ENCODE results near the gene SNAI1. TPM values are rescaled to one million over a fixed set of nuclear protein-coding genes. Genes with fewer than 3 reads are reported as not detected.
A peak's percentile ranks its signal among the peaks of the same experiment; 100 is the strongest.
"Not testable (repeated sequence)": the region's sequence is repeated elsewhere in the genome, so short reads cannot be mapped to it uniquely, and the experiment has no call there.

The SNAI1 gene
- total and polyA plus RNA-seq, 5 donors from 2014 or later, result 0.34 to 1.4 TPM; not detected in 3

GRCh38 chr20:50003253-50003656, 20.5 kb downstream of the SNAI1 start:
- no peak overlapping the region for H3K4me3 Mint-ChIP-seq
- Histone ChIP-seq H3K4me3 (ENCODE audit: low read depth, low read length) (no peak overlapping the region), H3K9me3 (ENCODE audit: control insufficient read depth in 2 of 2, low read length in 2 of 2) (no peaks in the 10 kb centered on the region), H3K27ac (ENCODE audit: insufficient read depth, low read length, poor library complexity, severe bottlenecking) (no peak overlapping the region), H3K36me3 (ENCODE audit: control insufficient read depth, insufficient read depth, low read length) (no peaks in the 10 kb centered on the region), H3K27me3 (ENCODE audit: control insufficient read depth, insufficient read depth, low read length) (peaks cover 2% of the 10 kb centered on the region), H3K4me1 (ENCODE audit: control insufficient read depth, insufficient read depth, low read length, poor library complexity, severe bottlenecking) (no peaks in the 10 kb centered on the region)
- H3K27me3 Mint-ChIP-seq, result peaks cover 24% of the 10 kb centered on the region
- no peaks in the 10 kb centered on the region for H3K4me1 Mint-ChIP-seq
- no peaks in the 10 kb centered on the region for H3K9me3 Mint-ChIP-seq
- DNase-seq (no peak), ATAC-seq (ENCODE audit: low read depth in 2 of 2) (peak in 1 of 2 donors; percentile 39)
- H3K36me3 Mint-ChIP-seq, result no peaks in the 10 kb centered on the region
- H3K27ac Mint-ChIP-seq, result no peak overlapping the region

- Mint-ChIP-seq H3K27me3 (peaks cover 24% of the 10 kb centered on the region), H3K36me3 (no peaks in the 10 kb centered on the region), H3K4me3 (no peak overlapping the region), H3K27ac (no peak overlapping the region), H3K9me3 (no peaks in the 10 kb centered on the region), H3K4me1 (no peaks in the 10 kb centered on the region)
- DNase-seq, result no peak
- Histone ChIP-seq H3K27me3 (ENCODE audit: control insufficient read depth, insufficient read depth, low read length) (peaks cover 2% of the 10 kb centered on the region), H3K36me3 (ENCODE audit: control insufficient read depth, insufficient read depth, low read length) (no peaks in the 10 kb centered on the region), H3K27ac (ENCODE audit: insufficient read depth, low read length, poor library complexity, severe bottlenecking) (no peak overlapping the region), H3K4me3 (ENCODE audit: low read depth, low read length) (no peak overlapping the region), H3K4me1 (ENCODE audit: control insufficient read depth, insufficient read depth, low read length, poor library complexity, severe bottlenecking) (no peaks in the 10 kb centered on the region), H3K9me3 (ENCODE audit: control insufficient read depth in 2 of 2, low read length in 2 of 2) (no peaks in the 10 kb centered on the region)
- ATAC-seq (ENCODE audit: low read depth in 2 of 2), result no peak
Observed at GRCh38 chr20:50004229-50004628, 21.4 kb downstream of the SNAI1 start.

GRCh38 chr20:50005471-50005981, 22.7 kb downstream of the SNAI1 start:
- Histone ChIP-seq H3K27me3 (ENCODE audit: control insufficient read depth, insufficient read depth, low read length) (peaks cover 2% of the 10 kb centered on the region), H3K4me1 (ENCODE audit: control insufficient read depth, insufficient read depth, low read length, poor library complexity, severe bottlenecking) (no peaks in the 10 kb centered on the region), H3K4me3 (ENCODE audit: low read depth, low read length) (no peak overlapping the region), H3K9me3 (ENCODE audit: control insufficient read depth in 2 of 2, low read length in 2 of 2) (no peaks in the 10 kb centered on the region), H3K36me3 (ENCODE audit: control insufficient read depth, insufficient read depth, low read length) (no peaks in the 10 kb centered on the region), H3K27ac (ENCODE audit: insufficient read depth, low read length, poor library complexity, severe bottlenecking) (no peak overlapping the region)
- no peaks in the 10 kb centered on the region for H3K4me1 Mint-ChIP-seq
- peaks cover 19% of the 10 kb centered on the region for H3K27me3 Mint-ChIP-seq
- no peak overlapping the region for H3K4me3 Mint-ChIP-seq
- DNase-seq (no peak), ATAC-seq (ENCODE audit: low read depth in 2 of 2) (no peak)
- H3K9me3 Mint-ChIP-seq, result no peaks in the 10 kb centered on the region
- peak overlapping the region in 1 of 3 donors; percentile 62 for H3K27ac Mint-ChIP-seq
- H3K36me3 Mint-ChIP-seq, result no peaks in the 10 kb centered on the region

GRCh38 chr20:50007369-50007768, 24.6 kb downstream of the SNAI1 start:
- no peaks in the 10 kb centered on the region for H3K36me3 Mint-ChIP-seq
- H3K27ac ChIP-seq (ENCODE audit: insufficient read depth, low read length, poor library complexity, severe bottlenecking), result no peak overlapping the region
- no peaks in the 10 kb centered on the region for H3K9me3 Mint-ChIP-seq
- H3K36me3 ChIP-seq (ENCODE audit: control insufficient read depth, insufficient read depth, low read length), result no peaks in the 10 kb centered on the region
- H3K27ac Mint-ChIP-seq, result no peak overlapping the region
- peaks cover 18% of the 10 kb centered on the region for H3K27me3 Mint-ChIP-seq
- no peak for DNase-seq
- peaks cover 0 to 1% (median 0%) of the 10 kb centered on the region in 4 donors for H3K4me1 Mint-ChIP-seq
- H3K4me1 ChIP-seq (ENCODE audit: control insufficient read depth, insufficient read depth, low read length, poor library complexity, severe bottlenecking), result no peaks in the 10 kb centered on the region
- H3K4me3 Mint-ChIP-seq, result no peak overlapping the region
- no peaks in the 10 kb centered on the region for H3K9me3 ChIP-seq (ENCODE audit: control insufficient read depth in 2 of 2, low read length in 2 of 2)
- ATAC-seq (ENCODE audit: low read depth in 2 of 2), result no peak
- peaks cover 2% of the 10 kb centered on the region for H3K27me3 ChIP-seq (ENCODE audit: control insufficient read depth, insufficient read depth, low read length)
- H3K4me3 ChIP-seq (ENCODE audit: low read depth, low read length), result no peak overlapping the region

GRCh38 chr20:50008007-50008406, 25.2 kb downstream of the SNAI1 start:
- Mint-ChIP-seq H3K36me3 (no peaks in the 10 kb centered on the region), H3K27ac (no peak overlapping the region), H3K27me3 (peaks cover 18% of the 10 kb centered on the region), H3K4me3 (no peak overlapping the region), H3K9me3 (no peaks in the 10 kb centered on the region), H3K4me1 (peaks cover 0 to 5% (median 0%) of the 10 kb centered on the region in 4 donors)
- Histone ChIP-seq H3K27me3 (ENCODE audit: control insufficient read depth, insufficient read depth, low read length) (peaks cover 2% of the 10 kb centered on the region), H3K4me1 (ENCODE audit: control insufficient read depth, insufficient read depth, low read length, poor library complexity, severe bottlenecking) (no peaks in the 10 kb centered on the region), H3K27ac (ENCODE audit: insufficient read depth, low read length, poor library complexity, severe bottlenecking) (no peak overlapping the region), H3K9me3 (ENCODE audit: control insufficient read depth in 2 of 2, low read length in 2 of 2) (no peaks in the 10 kb centered on the region), H3K4me3 (ENCODE audit: low read depth, low read length) (no peak overlapping the region), H3K36me3 (ENCODE audit: control insufficient read depth, insufficient read depth, low read length) (no peaks in the 10 kb centered on the region)
- no peak for DNase-seq
- ATAC-seq (ENCODE audit: low read depth in 2 of 2), result no peak

- peaks cover 2% of the 10 kb centered on the region for H3K27me3 ChIP-seq (ENCODE audit: control insufficient read depth, insufficient read depth, low read length)
- no peak for DNase-seq
- no peak overlapping the region for H3K27ac Mint-ChIP-seq
- no peak overlapping the region for H3K4me3 Mint-ChIP-seq
- no peaks in the 10 kb centered on the region for H3K36me3 Mint-ChIP-seq
- H3K9me3 ChIP-seq (ENCODE audit: control insufficient read depth in 2 of 2, low read length in 2 of 2), result no peaks in the 10 kb centered on the region
- no peak for ATAC-seq (ENCODE audit: low read depth in 2 of 2)
- H3K9me3 Mint-ChIP-seq, result no peaks in the 10 kb centered on the region
- H3K4me3 ChIP-seq (ENCODE audit: low read depth, low read length), result no peak overlapping the region
- no peak overlapping the region for H3K27ac ChIP-seq (ENCODE audit: insufficient read depth, low read length, poor library complexity, severe bottlenecking)
- H3K27me3 Mint-ChIP-seq, result peaks cover 15% of the 10 kb centered on the region
- H3K4me1 ChIP-seq (ENCODE audit: control insufficient read depth, insufficient read depth, low read length, poor library complexity, severe bottlenecking), result no peaks in the 10 kb centered on the region
- H3K4me1 Mint-ChIP-seq, result peaks cover 0 to 7% (median 0%) of the 10 kb centered on the region in 4 donors
- no peaks in the 10 kb centered on the region for H3K36me3 ChIP-seq (ENCODE audit: control insufficient read depth, insufficient read depth, low read length)
Observed at GRCh38 chr20:50009521-50010454, 27.0 kb downstream of the SNAI1 start.

- not testable (repeated sequence) for H3K27ac ChIP-seq (ENCODE audit: insufficient read depth, low read length, poor library complexity, severe bottlenecking); H3K4me3 Mint-ChIP-seq; H3K4me1 ChIP-seq (ENCODE audit: control insufficient read depth, insufficient read depth, low read length, poor library complexity, severe bottlenecking); H3K4me3 ChIP-seq (ENCODE audit: low read depth, low read length); H3K36me3 ChIP-seq (ENCODE audit: control insufficient read depth, insufficient read depth, low read length); H3K9me3 ChIP-seq (ENCODE audit: control insufficient read depth in 2 of 2, low read length in 2 of 2); H3K27ac Mint-ChIP-seq; DNase-seq; H3K4me1 Mint-ChIP-seq; ATAC-seq (ENCODE audit: low read depth in 2 of 2); H3K27me3 Mint-ChIP-seq; H3K27me3 ChIP-seq (ENCODE audit: control insufficient read depth, insufficient read depth, low read length); H3K9me3 Mint-ChIP-seq; H3K36me3 Mint-ChIP-seq
Observed at GRCh38 chr20:50011597-50011996, 28.8 kb downstream of the SNAI1 start.
